ENCODE measurements around the gene AGBL4.

DNA sequence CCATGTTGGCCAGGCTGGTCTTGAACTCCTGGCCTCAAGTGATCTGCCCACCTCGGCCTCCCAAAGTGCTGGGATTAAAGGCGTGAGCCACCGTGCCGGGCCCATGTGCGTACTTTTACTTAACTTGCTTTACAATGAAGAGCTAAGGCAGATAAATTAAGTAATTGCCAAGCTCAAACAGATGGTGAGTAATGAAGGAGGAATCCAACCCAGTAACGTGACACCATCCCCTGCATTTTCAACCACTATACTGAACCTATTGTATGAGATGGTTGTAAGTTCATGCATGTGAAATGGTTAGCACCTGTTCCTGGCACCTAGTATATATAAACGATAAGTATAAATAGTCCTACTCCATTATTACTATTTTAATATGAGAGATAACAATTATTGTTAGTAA is 659.1 kb downstream of the AGBL4 start:
- no peak for TF ChIP-seq GPN1 (CRISPR knock-in tag; IDR thresholded peaks at IDR 0.05; ENCODE audit: borderline replicate concordance)
- TF ChIP-seq TCF7 (IDR thresholded peaks at IDR 0.05; ENCODE audit: low read depth) = no peak
- no peak for TF ChIP-seq NR2C2 (CRISPR knock-in tag; IDR thresholded peaks at IDR 0.05; ENCODE audit: borderline replicate concordance)
- no peak for TF ChIP-seq BRF2 (CRISPR knock-in tag; IDR thresholded peaks at IDR 0.05)
- no peak for TF ChIP-seq POLR2AphosphoS2 (IDR thresholded peaks at IDR 0.05; ENCODE audit: low read depth, low read length)
- TF ChIP-seq PHF20 (CRISPR knock-in tag; IDR thresholded peaks at IDR 0.05) = no peak
- no peak for TF ChIP-seq NFE2L1 (CRISPR knock-in tag; IDR thresholded peaks at IDR 0.05; ENCODE audit: borderline replicate concordance)
- TF ChIP-seq KLF16 (CRISPR knock-in tag; IDR thresholded peaks at IDR 0.05) = no peak
- no peak for TF ChIP-seq NR2F6 (IDR thresholded peaks at IDR 0.05)
- TF ChIP-seq NR2F6 (CRISPR knock-in tag; IDR thresholded peaks at IDR 0.05) = no peak
- no peak for TF ChIP-seq SSRP1 (CRISPR knock-in tag; IDR thresholded peaks at IDR 0.05)
